NCI-H2107 treated with DMSO at 0.1 percent for 48 hours (cell line): ENCODE data around the gene MGAT4C.
"Not testable (repeated sequence)": the region's sequence is repeated elsewhere in the genome, so short reads cannot be mapped to it uniquely, and the experiment has no call there.

Experiments used
- DNase-seq: peaks from one replicate; lab custom pipeline; 2025; ENCODE audit not compliant: unreplicated experiment; lab: John Stamatoyannopoulos, UW

MGAT4C gene

GRCh38 chr12:86256163-86256562, at the start of gene MGAT4C:
MGAT4C (minus strand) TSS chr12:86256391.
- DNase-seq = peak; percentile 79

- not testable (repeated sequence) for DNase-seq
Measured at GRCh38 chr12:86296396-86296795, 40.2 kb upstream of the MGAT4C start.

DNA sequence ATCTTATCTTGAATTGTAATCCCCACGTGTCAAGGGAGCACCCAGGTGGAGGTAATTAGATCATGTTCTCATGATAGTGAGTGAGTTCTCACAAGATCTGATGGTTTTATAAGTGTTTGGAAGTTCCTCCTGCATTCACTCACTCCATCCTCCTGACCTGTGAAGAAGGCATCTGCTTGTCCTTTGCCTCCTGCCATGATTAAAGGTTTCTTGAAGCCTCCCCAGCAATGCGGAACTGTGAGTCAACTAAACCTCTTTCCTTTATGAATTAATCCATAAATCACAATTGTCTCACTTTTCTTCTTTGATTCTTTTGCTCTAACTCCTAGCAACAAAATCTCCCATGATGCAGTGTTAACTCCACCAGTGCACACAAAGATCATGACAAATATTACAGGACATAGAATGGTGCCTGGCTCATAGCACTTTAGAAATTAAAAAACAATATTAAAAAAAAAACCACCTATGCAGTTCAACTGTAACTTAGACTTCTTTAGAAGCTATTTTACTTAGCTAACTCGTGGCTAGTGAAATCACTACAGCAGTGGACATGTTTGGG, 37.6 kb upstream of the MGAT4C start:
- DNase-seq = no peak

- no peak for DNase-seq
Measured at GRCh38 chr12:86292480-86292879, 36.3 kb upstream of the MGAT4C start.

DNA sequence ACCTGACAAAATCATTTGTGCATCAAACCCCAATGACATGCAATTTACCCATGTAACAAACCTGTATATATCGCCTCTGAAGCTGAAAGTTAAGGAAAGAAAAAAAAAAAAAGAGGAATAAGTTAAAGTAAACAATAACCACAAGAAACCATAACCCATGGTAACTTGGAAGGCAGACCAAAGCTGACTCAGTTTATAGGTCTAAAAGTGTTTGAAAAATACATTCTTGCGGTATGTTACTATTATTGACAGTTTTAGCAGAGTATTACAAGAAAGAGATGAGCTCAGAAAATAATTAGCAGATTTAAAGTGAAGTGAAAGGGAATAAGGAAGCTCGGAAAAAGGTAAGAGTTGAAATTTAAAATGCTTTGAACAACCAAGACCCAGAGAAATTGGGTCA, 34.4 kb upstream of the MGAT4C start:
- DNase-seq = no peak

- no peak for DNase-seq
Measured at GRCh38 chr12:86286119-86286518, 29.9 kb upstream of the MGAT4C start.

DNA sequence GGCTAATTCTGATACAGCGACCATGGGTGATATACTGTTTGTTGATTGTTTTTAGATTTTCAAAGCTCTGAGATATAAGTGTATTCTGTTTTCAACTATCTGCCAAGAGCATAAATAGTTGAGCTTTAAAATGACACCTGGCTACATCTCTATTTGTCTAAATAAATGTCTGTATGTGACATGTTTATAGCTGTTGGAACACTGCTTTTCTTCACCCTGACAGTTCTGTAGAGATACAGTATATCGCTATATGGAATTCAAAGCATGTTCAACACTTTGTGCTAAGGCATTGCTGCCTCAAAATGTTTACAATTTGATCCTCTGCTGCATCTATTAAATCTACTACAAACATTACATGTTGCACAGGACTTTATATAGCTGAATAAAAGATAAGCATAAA, 27.4 kb upstream of the MGAT4C start:
- DNase-seq = no peak

DNA sequence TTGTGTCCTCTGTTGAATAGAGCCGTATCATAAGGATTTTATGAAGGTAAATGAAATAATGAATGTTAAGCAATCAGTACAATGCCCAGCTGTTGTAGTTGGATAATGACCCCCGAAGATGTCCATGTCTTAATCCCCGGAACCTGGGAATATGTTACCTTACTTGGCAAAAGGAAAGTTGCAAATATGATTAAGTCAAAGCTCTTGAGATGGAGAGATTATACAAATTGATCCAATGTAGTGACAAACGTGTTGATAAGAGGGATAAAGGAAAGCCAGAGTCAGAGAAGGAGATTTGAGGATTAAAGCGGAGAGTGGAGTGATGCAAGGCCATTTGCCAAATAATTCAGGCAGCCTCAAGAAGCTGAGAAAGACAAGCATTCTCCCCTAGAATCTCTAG, 19.2 kb upstream of the MGAT4C start:
- no peak for DNase-seq

GRCh38 chr12:86265329-86265695, 9.1 kb upstream of the MGAT4C start:
- peak; percentile 17 for DNase-seq

DNA sequence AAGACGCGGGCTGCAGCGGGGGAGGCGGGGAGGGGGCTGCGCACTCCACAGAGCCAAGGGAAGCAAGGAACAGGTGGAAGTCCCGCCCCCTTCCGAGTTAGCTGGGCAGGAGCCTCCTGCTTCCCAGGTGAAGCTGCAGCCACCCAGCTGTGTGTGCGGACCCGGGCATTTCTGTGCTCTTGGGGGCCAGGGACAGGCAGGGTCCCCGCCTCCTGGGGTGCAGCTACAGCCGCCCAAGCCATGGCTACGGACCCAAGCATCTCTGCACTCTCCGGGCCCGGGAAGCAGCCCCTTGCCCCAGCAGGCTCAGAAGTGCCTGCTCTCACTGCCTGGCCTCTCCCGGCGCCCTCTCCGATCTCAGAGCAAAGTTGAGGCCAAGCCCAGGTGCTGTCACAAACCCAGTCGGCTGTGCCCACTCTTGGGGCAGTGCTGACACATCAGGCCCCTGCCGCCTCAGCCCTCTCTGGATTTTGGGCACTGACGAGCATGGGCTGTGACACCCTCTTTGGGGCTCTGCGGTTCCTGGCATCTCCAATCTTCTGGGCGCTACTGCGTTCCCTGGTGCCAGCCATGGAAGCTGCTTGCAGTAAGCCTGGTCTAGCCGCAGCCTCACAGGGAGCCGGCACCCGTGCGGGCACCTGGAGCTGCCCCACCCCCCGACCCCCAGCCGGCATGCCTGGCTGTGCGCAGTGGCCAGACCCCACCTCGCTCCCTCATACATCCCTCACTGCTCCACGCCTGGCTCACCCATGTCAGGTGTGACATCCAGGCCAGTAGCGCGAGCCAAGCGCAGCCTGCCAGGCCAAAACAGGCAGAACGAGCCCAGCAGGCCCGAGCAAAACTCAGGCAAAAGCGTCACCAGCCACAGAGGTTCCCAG, 8.5 kb upstream of the MGAT4C start:
- peak; percentile 17 for DNase-seq

DNA sequence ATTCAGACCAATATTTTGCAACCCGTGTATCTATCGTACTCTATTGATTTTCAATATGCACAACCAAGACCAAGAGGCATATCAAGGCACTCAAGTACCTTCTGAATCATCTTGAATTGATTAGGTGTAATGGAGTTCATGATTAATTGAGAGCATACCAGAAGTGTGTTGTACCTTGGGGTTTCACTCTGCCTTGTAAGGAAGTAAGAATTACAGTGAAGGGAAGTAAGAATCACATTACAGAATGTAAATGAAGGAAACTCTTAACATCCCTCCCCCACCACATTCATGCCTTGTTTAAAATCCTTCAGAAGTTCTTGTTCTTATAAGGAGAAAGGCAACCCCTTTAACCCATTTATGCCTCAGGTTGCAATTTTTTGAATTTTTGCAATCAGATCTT, 5.4 kb upstream of the MGAT4C start:
- no peak for DNase-seq

DNA sequence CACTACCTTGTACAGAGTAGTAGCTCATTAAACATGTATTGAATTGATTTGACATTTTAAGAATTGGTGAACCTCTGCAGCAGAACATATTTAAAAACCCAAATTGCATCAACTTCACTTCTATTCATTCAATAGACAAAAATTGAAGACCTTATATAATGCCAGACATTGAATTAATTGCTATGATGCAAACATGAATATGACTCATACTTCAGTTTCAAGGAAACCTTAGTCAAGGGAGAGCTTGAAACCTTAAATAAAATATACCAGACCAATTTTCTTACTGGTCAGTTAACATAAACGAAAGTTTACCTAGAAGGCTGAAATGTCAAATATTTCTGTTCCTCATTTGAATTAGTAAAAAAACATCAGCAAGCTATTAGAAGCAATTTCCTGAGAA, 5.0 kb upstream of the MGAT4C start:
- DNase-seq = no peak

GRCh38 chr12:86260183-86260582, 4.0 kb upstream of the MGAT4C start:
- DNase-seq = no peak

GRCh38 chr12:86257134-86257533, 943 bp upstream of the MGAT4C start:
- DNase-seq = no peak

DNA sequence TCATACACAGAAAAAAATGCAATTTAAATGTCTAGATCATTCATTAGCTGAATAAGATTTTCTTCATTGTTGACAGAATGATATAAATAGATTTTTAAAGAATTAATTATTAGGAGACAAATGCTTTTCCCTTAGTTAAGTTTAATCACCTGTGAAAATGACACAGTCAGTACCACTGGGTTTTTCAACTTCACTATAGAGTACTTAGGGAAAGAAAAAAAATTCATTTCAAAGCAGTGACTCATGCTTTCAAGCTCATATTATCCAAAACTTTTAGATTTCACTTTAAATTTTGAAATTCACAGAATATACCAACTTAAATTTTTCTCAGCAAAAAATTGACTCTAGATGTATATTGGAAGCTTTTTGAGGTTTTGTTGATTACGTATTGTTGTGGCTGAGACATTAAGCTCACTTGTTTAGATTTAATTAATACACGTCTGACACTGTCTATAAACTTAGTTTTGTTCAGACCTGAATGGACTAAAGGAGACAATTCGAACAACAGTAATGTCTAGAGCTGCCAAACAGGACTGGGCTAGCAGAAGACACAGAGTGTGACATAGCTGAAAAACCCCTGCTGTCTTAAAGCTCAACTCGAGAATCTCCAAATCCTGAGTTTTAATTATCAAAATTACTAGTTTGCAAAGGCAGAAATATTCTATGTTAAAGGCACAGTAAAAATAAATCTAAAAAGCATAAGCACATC, 1.6 kb downstream of the MGAT4C start:
- DNase-seq = no peak

DNA sequence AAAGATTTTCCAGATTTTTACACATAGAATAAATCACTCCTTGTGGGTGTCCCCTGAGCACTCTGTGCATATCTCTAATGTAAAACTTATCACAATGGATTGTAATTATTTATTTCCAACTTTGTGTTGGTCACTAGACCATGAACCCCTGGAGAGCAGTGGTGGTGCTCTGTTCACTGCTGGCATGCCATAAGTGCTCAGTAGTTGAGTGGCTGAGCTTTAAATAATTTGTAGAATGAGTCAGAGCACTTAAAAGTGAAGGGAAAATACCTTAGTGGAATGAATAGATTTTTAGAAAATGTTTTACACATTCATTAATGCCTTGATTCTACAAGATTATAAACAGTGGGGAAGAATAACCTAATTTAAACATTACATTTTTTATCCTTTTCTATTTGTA, 6.3 kb downstream of the MGAT4C start:
- DNase-seq = no peak

GRCh38 chr12:86249276-86249675, 6.9 kb downstream of the MGAT4C start:
- DNase-seq = no peak

GRCh38 chr12:86247871-86248270, 8.3 kb downstream of the MGAT4C start:
- DNase-seq = no peak

DNA sequence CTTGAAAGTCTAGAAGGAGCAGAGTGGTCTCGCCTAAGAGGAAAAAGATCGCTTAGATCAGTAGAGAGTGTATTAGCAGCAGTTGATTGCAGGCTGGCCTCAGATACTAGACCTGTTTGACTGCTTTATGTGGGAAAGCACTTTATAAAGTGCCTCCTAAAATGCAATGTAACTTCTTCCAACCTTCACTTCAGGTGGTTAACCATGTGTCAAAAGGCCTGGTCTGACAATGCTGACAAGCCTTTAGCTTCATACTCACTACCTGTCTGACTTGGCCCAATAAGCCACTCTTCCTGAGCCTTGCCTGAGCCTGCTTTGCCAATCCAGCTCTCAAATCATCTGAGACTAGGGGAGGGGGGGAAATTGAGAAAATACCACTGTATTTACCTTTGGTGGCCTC, 14.6 kb downstream of the MGAT4C start:
- no peak for DNase-seq

GRCh38 chr12:86234316-86234855, 21.8 kb downstream of the MGAT4C start:
- no peak for DNase-seq

- no peak for DNase-seq
Measured at GRCh38 chr12:86233126-86233525, 23.1 kb downstream of the MGAT4C start.
